Suprapubic skin (tissue), 4 donors: ENCODE data around the gene MFAP5. TPM values are rescaled to one million over a fixed set of nuclear protein-coding genes. Genes with fewer than 3 reads are reported as not detected.
A peak's percentile ranks its signal among the peaks of the same experiment; 100 is the strongest.

ENCODE experiments used
- DNase-seq, 2 donors: peaks; one replicate each; pipeline ENCODE4 v3.0.0-alpha.2; 2019; ENCODE audit warnings: low spot score in 2 of 2
- H3K27ac ChIP-seq: fragments of 200-600 bp; sonication (generic); one replicate; pipeline ENCODE4 v1.5.1; 2019
- H3K27me3 ChIP-seq: fragments of 200-600 bp; sonication (generic); one replicate; pipeline ENCODE4 v1.5.1; 2019
- H3K36me3 ChIP-seq: fragments of 200-600 bp; sonication (generic); one replicate; pipeline ENCODE4 v1.5.1; 2019
- H3K4me1 ChIP-seq: fragments of 200-600 bp; sonication (generic); one replicate; pipeline ENCODE4 v1.5.1; 2019
- H3K4me3 ChIP-seq: fragments of 200-600 bp; sonication (generic); one replicate; pipeline ENCODE4 v1.5.1; 2019; ENCODE audit warnings: mild to moderate bottlenecking
- H3K9me3 ChIP-seq: fragments of 200-600 bp; sonication (generic); one replicate; pipeline ENCODE4 v1.5.1; 2019
- EP300 ChIP-seq: sonication (generic); formaldehyde crosslinking; IDR thresholded peaks from one replicate; pipeline ENCODE4 v1.6.1; 2017; ENCODE audit warnings: antibody characterized with exemption
- POLR2A ChIP-seq, 2 donors: fragments of 450-650 bp; IDR thresholded peaks; one replicate each; pipeline ENCODE4 v1.6.1; 2017; ENCODE audit warnings: antibody characterized with exemption in 2 of 2, mild to moderate bottlenecking in 2 of 2, moderate library complexity in 2 of 2
- POLR2AphosphoS5 ChIP-seq, 3 donors: sonication (generic); formaldehyde crosslinking; IDR thresholded peaks; one replicate each; pipeline ENCODE4 v1.6.1; 2017; ENCODE audit warnings: antibody characterized with exemption in 3 of 3
- WGBS: methylation state at CpG from one replicate; pipeline ENCODE4 v1.1.5; 2018; 5-methylcytosine and 5-hydroxymethylcytosine counted together
- total RNA-seq, 4 donors: library from RNA; depleted of rRNA; stranded (reverse); fragments of >200 nt; gene quantifications; one replicate each; pipeline ENCODE4 v1.1.0, GENCODE V29; 2016
- TF ChIP-seq, protein P1 (sequence below), 2 donors: fragments of 200-600 bp in 1 of 2; fragments of 450-650 bp in 1 of 2; sonication (generic) in 1 of 2; IDR thresholded peaks; one replicate each; pipeline ENCODE4 v1.5.1; 2016 to 2019; ENCODE audit warnings: antibody characterized with exemption in 2 of 2, mild to moderate bottlenecking in 1 of 2, moderate library complexity in 1 of 2

MFAP5 gene
- total RNA-seq, 4 donors from 2014 or later, result 18.1 to 70.5 (median 26.4) TPM

- 40% methylated on average over 11 of the region's 11 CpGs for WGBS
- no peaks in the 10 kb centered on the region for H3K9me3 ChIP-seq
- H3K4me3 ChIP-seq, result no peak overlapping the region
- DNase-seq, result no peak
- H3K27me3 ChIP-seq, result no peaks in the 10 kb centered on the region
- peak overlapping the region; percentile 9 for H3K27ac ChIP-seq
- TF ChIP-seq POLR2AphosphoS5 (IDR thresholded peaks at IDR 0.05) (no peak), POLR2A (IDR thresholded peaks at IDR 0.05) (no peak), EP300 (no peak)
- TF ChIP-seq, protein P1, sequence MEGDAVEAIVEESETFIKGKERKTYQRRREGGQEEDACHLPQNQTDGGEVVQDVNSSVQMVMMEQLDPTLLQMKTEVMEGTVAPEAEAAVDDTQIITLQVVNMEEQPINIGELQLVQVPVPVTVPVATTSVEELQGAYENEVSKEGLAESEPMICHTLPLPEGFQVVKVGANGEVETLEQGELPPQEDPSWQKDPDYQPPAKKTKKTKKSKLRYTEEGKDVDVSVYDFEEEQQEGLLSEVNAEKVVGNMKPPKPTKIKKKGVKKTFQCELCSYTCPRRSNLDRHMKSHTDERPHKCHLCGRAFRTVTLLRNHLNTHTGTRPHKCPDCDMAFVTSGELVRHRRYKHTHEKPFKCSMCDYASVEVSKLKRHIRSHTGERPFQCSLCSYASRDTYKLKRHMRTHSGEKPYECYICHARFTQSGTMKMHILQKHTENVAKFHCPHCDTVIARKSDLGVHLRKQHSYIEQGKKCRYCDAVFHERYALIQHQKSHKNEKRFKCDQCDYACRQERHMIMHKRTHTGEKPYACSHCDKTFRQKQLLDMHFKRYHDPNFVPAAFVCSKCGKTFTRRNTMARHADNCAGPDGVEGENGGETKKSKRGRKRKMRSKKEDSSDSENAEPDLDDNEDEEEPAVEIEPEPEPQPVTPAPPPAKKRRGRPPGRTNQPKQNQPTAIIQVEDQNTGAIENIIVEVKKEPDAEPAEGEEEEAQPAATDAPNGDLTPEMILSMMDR (IDR thresholded peaks at IDR 0.05), result no peak
- H3K36me3 ChIP-seq, result no peaks in the 10 kb centered on the region
- H3K4me1 ChIP-seq, result peaks cover 5% of the 10 kb centered on the region
Measured at GRCh38 chr12:8681129-8681884, 18.7 kb upstream of the MFAP5 start.

DNA sequence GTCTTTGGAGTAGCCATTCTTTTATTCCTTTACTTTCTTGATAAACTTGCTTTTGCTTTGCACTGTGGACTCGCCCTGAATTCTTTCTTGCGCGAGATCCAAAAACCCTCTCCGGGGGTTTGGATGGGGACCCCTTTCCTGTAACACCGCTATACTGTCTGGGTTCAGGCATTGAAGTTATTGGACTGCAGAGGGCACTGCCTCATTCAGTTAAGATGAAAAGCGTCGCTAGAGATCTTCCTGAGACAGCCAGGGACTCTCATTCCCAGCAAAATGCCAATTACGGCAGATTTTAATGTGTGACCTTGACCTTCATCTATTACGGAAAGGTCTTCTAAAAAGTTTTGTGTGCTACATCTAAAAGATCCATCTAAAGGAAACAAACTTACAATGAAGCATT is 17.9 kb upstream of the MFAP5 start:
- H3K4me1 ChIP-seq, result peaks cover 8% of the 10 kb centered on the region
- H3K4me3 ChIP-seq, result no peak overlapping the region
- H3K36me3 ChIP-seq, result no peaks in the 10 kb centered on the region
- 81% methylated on average over 9 of the region's 9 CpGs for WGBS
- DNase-seq, result no peak
- no peaks in the 10 kb centered on the region for H3K9me3 ChIP-seq
- H3K27ac ChIP-seq, result no peak overlapping the region
- no peaks in the 10 kb centered on the region for H3K27me3 ChIP-seq
- TF ChIP-seq EP300, result no peak
- no peak for TF ChIP-seq POLR2A (IDR thresholded peaks at IDR 0.05)
- TF ChIP-seq POLR2AphosphoS5 (IDR thresholded peaks at IDR 0.05), result no peak
- TF ChIP-seq, protein P1 (IDR thresholded peaks at IDR 0.05), result no peak

DNA sequence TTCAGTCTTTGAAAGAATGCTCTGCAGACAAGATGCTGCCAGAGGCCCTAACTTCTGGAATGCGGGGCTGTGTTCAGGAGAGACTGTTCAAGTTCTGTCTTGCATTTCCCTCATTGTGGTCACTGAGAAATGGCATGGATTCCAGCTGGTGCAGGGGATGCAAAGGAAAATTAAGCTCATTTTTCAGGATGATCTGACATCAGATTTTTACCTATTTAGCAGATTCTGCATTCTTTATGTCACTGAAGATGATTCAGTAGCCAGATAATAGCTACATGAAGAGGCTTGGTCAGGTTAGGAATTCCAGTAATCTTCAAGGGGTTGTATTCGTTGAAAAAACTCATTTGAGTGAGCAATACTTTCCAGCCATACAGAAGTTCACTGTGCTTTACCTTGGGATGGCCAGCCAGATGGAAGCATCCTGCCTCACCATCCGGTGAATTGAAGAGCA is 16.1 kb upstream of the MFAP5 start:
- H3K4me1 ChIP-seq, result peaks cover 8% of the 10 kb centered on the region
- H3K36me3 ChIP-seq, result no peaks in the 10 kb centered on the region
- no peaks in the 10 kb centered on the region for H3K9me3 ChIP-seq
- TF ChIP-seq EP300, result no peak
- TF ChIP-seq POLR2A (IDR thresholded peaks at IDR 0.05), result no peak
- TF ChIP-seq, protein P1 (IDR thresholded peaks at IDR 0.05), result no peak
- TF ChIP-seq POLR2AphosphoS5 (IDR thresholded peaks at IDR 0.05), result no peak
- no peak for DNase-seq
- H3K27me3 ChIP-seq, result no peaks in the 10 kb centered on the region
- no peak overlapping the region for H3K27ac ChIP-seq
- H3K4me3 ChIP-seq, result no peak overlapping the region
- 60% methylated on average over 3 of the region's 3 CpGs for WGBS

DNA sequence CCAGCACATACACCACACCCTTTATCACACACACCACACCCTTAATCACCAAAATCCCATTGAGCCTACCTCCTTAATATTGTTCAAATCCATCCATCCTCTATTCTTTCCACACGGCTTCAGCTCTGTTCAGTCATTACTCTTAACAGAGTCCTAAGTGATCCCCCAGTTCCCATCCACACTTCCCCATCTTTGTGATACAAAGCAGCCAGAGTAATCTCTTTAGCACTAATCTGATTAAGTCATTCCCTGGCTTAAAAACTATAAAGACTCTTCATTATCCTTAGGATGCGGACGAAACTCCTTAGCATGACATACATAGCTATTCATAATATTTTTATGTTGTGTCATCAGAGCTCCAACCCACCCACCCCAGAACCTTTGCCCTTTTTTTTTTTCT is 14.7 kb upstream of the MFAP5 start:
- WGBS, result 82% methylated on average over 3 of the region's 3 CpGs
- TF ChIP-seq, protein P1 (IDR thresholded peaks at IDR 0.05), result no peak
- no peak for TF ChIP-seq POLR2A (IDR thresholded peaks at IDR 0.05)
- no peak for TF ChIP-seq EP300
- no peak for TF ChIP-seq POLR2AphosphoS5 (IDR thresholded peaks at IDR 0.05)
- H3K27me3 ChIP-seq, result no peaks in the 10 kb centered on the region
- H3K4me1 ChIP-seq, result peaks cover 8% of the 10 kb centered on the region
- DNase-seq, result no peak
- H3K9me3 ChIP-seq, result no peaks in the 10 kb centered on the region
- H3K4me3 ChIP-seq, result no peak overlapping the region
- no peaks in the 10 kb centered on the region for H3K36me3 ChIP-seq
- no peak overlapping the region for H3K27ac ChIP-seq

- no peak overlapping the region for H3K4me3 ChIP-seq
- no peak for DNase-seq
- H3K9me3 ChIP-seq, result no peaks in the 10 kb centered on the region
- H3K4me1 ChIP-seq, result peaks cover 3% of the 10 kb centered on the region
- H3K36me3 ChIP-seq, result no peaks in the 10 kb centered on the region
- TF ChIP-seq POLR2AphosphoS5 (IDR thresholded peaks at IDR 0.05) (no peak), POLR2A (IDR thresholded peaks at IDR 0.05) (no peak), EP300 (no peak)
- TF ChIP-seq, protein P1 (IDR thresholded peaks at IDR 0.05), result no peak
- no peaks in the 10 kb centered on the region for H3K27me3 ChIP-seq
- 84% methylated on average over 4 of the region's 4 CpGs for WGBS
- H3K27ac ChIP-seq, result no peak overlapping the region
Measured at GRCh38 chr12:8676651-8677050, 14.0 kb upstream of the MFAP5 start.
